H1 (cell line): ENCODE measurements around the gene CD247. TPM values are rescaled to one million over a fixed set of nuclear protein-coding genes. Genes with fewer than 3 reads are reported as not detected.

ENCODE experiments used
- CTCF ChIA-PET: fragments of 300-600 bp; sonication (Branson Sonifier 250); formaldehyde crosslinking; loops from one replicate; lab custom pipeline; 2021; ENCODE audit not compliant: partially characterized antibody; lab: Charles Lee
- POLR2A ChIA-PET: fragments of 300-600 bp; sonication (Branson Sonifier 250); formaldehyde crosslinking; loops from one replicate; lab custom pipeline; 2021; ENCODE audit warnings: inconsistent platforms; ENCODE audit not compliant: partially characterized antibody; lab: Charles Lee
- DNase-seq, 2 experiments: peaks; one replicate each; pipeline versions ENCODE4 v3.0.0 to v3.0.0-alpha.2; 2010 to 2022; ENCODE audit warnings: low spot score in 2 of 2, low read depth in 1 of 2, mixed read lengths in 1 of 2
- FAIRE-seq: peaks from 2 replicates; lab custom pipeline; 2011; peaks lifted over from hg19 to GRCh38; lab: Jason Lieb, UNC
- H2AFZ ChIP-seq: 2 replicates; pipeline ENCODE4 v1.8.1; 2012; ENCODE audit warnings: low read length, inconsistent platforms
- H2AK5ac ChIP-seq: 2 replicates; pipeline ENCODE4 v1.6.1; 2013; ENCODE audit warnings: low read depth, low read length
- H2BK120ac ChIP-seq: replicated peaks from 2 replicates; pipeline ENCODE3; 2013; ENCODE audit warnings: low read depth, low read length, inconsistent platforms
- H2BK12ac ChIP-seq: 2 replicates; pipeline ENCODE4 v1.6.1; 2013; ENCODE audit warnings: low read depth, low read length
- H2BK15ac ChIP-seq: 2 replicates; pipeline ENCODE4 v1.6.1; 2013; ENCODE audit warnings: low read length
- H2BK20ac ChIP-seq: 2 replicates; pipeline ENCODE4 v1.6.1; 2013; ENCODE audit warnings: low read length
- H2BK5ac ChIP-seq: 2 replicates; pipeline ENCODE4 v1.6.1; 2013; ENCODE audit warnings: low read depth, low read length
- H3K14ac ChIP-seq: 2 replicates; pipeline ENCODE4 v1.6.1; 2013; ENCODE audit warnings: inconsistent platforms; ENCODE audit not compliant: insufficient read length
- H3K18ac ChIP-seq: 2 replicates; pipeline ENCODE4 v1.6.1; 2013; ENCODE audit warnings: low read length; ENCODE audit errors: extremely low read depth
- H3K23ac ChIP-seq: 2 replicates; pipeline ENCODE4 v1.6.1; 2013; ENCODE audit warnings: inconsistent platforms; ENCODE audit not compliant: insufficient read length
- H3K23me2 ChIP-seq: 2 replicates; pipeline ENCODE4 v1.6.1; 2013; ENCODE audit warnings: low read depth, low read length
- H3K27ac ChIP-seq: 2 replicates; pipeline ENCODE4 v1.6.1; 2011; ENCODE audit warnings: low read depth, low read length, inconsistent platforms
- H3K27me3 ChIP-seq, 4 experiments: replicated peaks in 1 of 4; 1 replicate in 1 of 4; 2 replicates in 3 of 4; pipeline versions ENCODE4 v1.6.1 to v1.8.1; 2011 to 2013; ENCODE audit warnings: low read length in 3 of 4, mild to moderate bottlenecking in 3 of 4, inconsistent platforms in 2 of 4, mixed read lengths in 2 of 4, moderate library complexity in 1 of 4; ENCODE audit not compliant: control insufficient read depth in 3 of 4, insufficient read depth in 3 of 4; ENCODE audit errors: extremely low read depth in 1 of 4
- H3K36me3 ChIP-seq, 4 experiments: 2 replicates each; pipeline versions ENCODE4 v1.6.1 to v1.8.1; 2011 to 2013; ENCODE audit warnings: mild to moderate bottlenecking in 4 of 4, low read length in 3 of 4, moderate library complexity in 2 of 4, control low read depth in 1 of 4, inconsistent platforms in 1 of 4; ENCODE audit not compliant: insufficient read depth in 4 of 4, control insufficient read depth in 2 of 4
- H3K4ac ChIP-seq: replicated peaks from 2 replicates; pipeline ENCODE3; 2013; ENCODE audit warnings: low read length, low read depth, mixed read lengths, inconsistent platforms; ENCODE audit not compliant: insufficient read length
- H3K4me1 ChIP-seq, 4 experiments: replicated peaks in 1 of 4; 1 replicate in 1 of 4; 2 replicates in 3 of 4; pipeline versions ENCODE4 v1.6.1 to v1.8.1; 2011 to 2013; ENCODE audit warnings: low read length in 3 of 4, inconsistent platforms in 2 of 4, mixed read lengths in 1 of 4; ENCODE audit not compliant: insufficient read depth in 4 of 4, control insufficient read depth in 3 of 4
- H3K4me2 ChIP-seq, 2 experiments: 2 replicates each; pipeline versions ENCODE4 v1.6.1 to v1.8.1; 2011 to 2013; ENCODE audit warnings: low read depth in 2 of 2, low read length in 2 of 2, control low read depth in 1 of 2, inconsistent platforms in 1 of 2, mild to moderate bottlenecking in 1 of 2; ENCODE audit not compliant: insufficient read depth in 1 of 2
- H3K4me3 ChIP-seq, 4 experiments: fragments of 200-600, 300-600 bp in 1 of 4; sonication (generic), shearing (Covaris generic), sonication (Bioruptor Twin) in 1 of 4; 2 replicates each; pipeline versions ENCODE4 v1.5.1 to v1.8.1; 2011 to 2016; ENCODE audit warnings: low read length in 4 of 4, low read depth in 3 of 4, control low read depth in 2 of 4, inconsistent platforms in 2 of 4, mild to moderate bottlenecking in 2 of 4, mixed read lengths in 1 of 4, moderate library complexity in 1 of 4; ENCODE audit not compliant: insufficient read depth in 2 of 4; ENCODE audit errors: extremely low read depth in 1 of 4
- H3K56ac ChIP-seq: replicated peaks from 2 replicates; pipeline ENCODE3; 2013; ENCODE audit warnings: low read depth, mild to moderate bottlenecking, mixed read lengths, low read length, inconsistent platforms; ENCODE audit not compliant: insufficient read length
- H3K79me1 ChIP-seq: 2 replicates; pipeline ENCODE4 v1.6.1; 2013; ENCODE audit warnings: low read depth, low read length, control low read depth
- H3K79me2 ChIP-seq, 2 experiments: 2 replicates each; pipeline versions ENCODE4 v1.6.1 to v1.8.1; 2012 to 2013; ENCODE audit warnings: low read length in 2 of 2, mild to moderate bottlenecking in 2 of 2, inconsistent platforms in 1 of 2; ENCODE audit not compliant: insufficient read depth in 2 of 2, control insufficient read depth in 1 of 2
- H3K9ac ChIP-seq, 4 experiments: replicated peaks in 1 of 4; 1 replicate in 1 of 4; 2 replicates in 3 of 4; pipeline versions ENCODE4 v1.6.1 to v1.8.1; 2011 to 2013; ENCODE audit warnings: low read depth in 3 of 4, low read length in 3 of 4, control low read depth in 2 of 4, mild to moderate bottlenecking in 2 of 4, moderate library complexity in 2 of 4, inconsistent platforms in 1 of 4; ENCODE audit errors: extremely low read depth in 1 of 4
- H3K9me3 ChIP-seq, 2 experiments: 2 replicates each; pipeline versions ENCODE4 v1.6.1 to v1.8.1; 2012 to 2013; ENCODE audit warnings: mild to moderate bottlenecking in 2 of 2, moderate library complexity in 2 of 2, control low read depth in 1 of 2, inconsistent platforms in 1 of 2, low read depth in 1 of 2, low read length in 1 of 2, mixed read lengths in 1 of 2; ENCODE audit not compliant: insufficient read depth in 2 of 2
- H4K20me1 ChIP-seq, 2 experiments: replicated peaks in 1 of 2; 2 replicates each; pipeline versions ENCODE3 to v1.8.1; 2011 to 2013; ENCODE audit warnings: inconsistent platforms in 2 of 2, low read length in 2 of 2, mild to moderate bottlenecking in 1 of 2; ENCODE audit not compliant: insufficient read depth in 2 of 2, control insufficient read depth in 1 of 2
- H4K5ac ChIP-seq: 2 replicates; pipeline ENCODE4 v1.6.1; 2013; ENCODE audit warnings: low read length, low read depth, mixed read lengths, inconsistent platforms; ENCODE audit not compliant: insufficient read length
- H4K8ac ChIP-seq: 2 replicates; pipeline ENCODE4 v1.8.0; 2013; ENCODE audit warnings: mild to moderate bottlenecking, moderate library complexity, low read length, inconsistent platforms; ENCODE audit not compliant: insufficient read depth; ENCODE audit errors: extremely low read depth
- H4K91ac ChIP-seq: replicated peaks from 2 replicates; pipeline ENCODE3; 2013; ENCODE audit warnings: low read length, mixed read lengths, inconsistent platforms; ENCODE audit not compliant: insufficient read length
- ASH2L ChIP-seq: fragments of 200-600, 300-600 bp; sonication (generic); IDR thresholded peaks from one replicate; pipeline ENCODE4 v1.7.1; 2017; ENCODE audit warnings: low read length
- CTBP2 ChIP-seq: IDR thresholded peaks from 2 replicates; pipeline ENCODE4 v1.7.0; 2011; ENCODE audit warnings: borderline replicate concordance, mild to moderate bottlenecking, moderate library complexity, mixed read lengths, low read length; ENCODE audit not compliant: insufficient read depth, insufficient read length
- EZH2 ChIP-seq: fragments of 200-600 bp; sonication (generic); IDR thresholded peaks from 2 replicates; pipeline ENCODE4 v1.7.1; 2012; ENCODE audit warnings: low read depth, mild to moderate bottlenecking, moderate library complexity, low read length, inconsistent platforms; ENCODE audit not compliant: severe bottlenecking
- FOSL1 ChIP-seq: IDR thresholded peaks from 2 replicates; pipeline ENCODE4 v1.6.1; 2011; ENCODE audit warnings: mild to moderate bottlenecking, low read depth, low read length, moderate library complexity; ENCODE audit not compliant: insufficient read depth
- NANOG ChIP-seq: IDR thresholded peaks from 2 replicates; pipeline ENCODE4 v1.6.1; 2011; ENCODE audit warnings: low read length, low read depth, mild to moderate bottlenecking, inconsistent platforms; ENCODE audit not compliant: insufficient read depth, poor library complexity, severe bottlenecking
- NRF1 ChIP-seq: IDR thresholded peaks from 2 replicates; pipeline ENCODE4 v1.6.1; 2011; ENCODE audit warnings: mild to moderate bottlenecking, low read depth, low read length, improper control_type of control experiment
- POLR2A ChIP-seq, 2 experiments: IDR thresholded peaks; 1 replicate in 1 of 2; 2 replicates in 1 of 2; pipeline ENCODE4 v1.6.1; 2011; ENCODE audit warnings: low read depth in 2 of 2, low read length in 2 of 2, mild to moderate bottlenecking in 2 of 2; ENCODE audit errors: control extremely low read depth in 1 of 2
- SAP30 ChIP-seq: fragments of 300-600 bp; sonication (generic); IDR thresholded peaks from 2 replicates; pipeline ENCODE4 v1.7.1; 2012; ENCODE audit warnings: low read length, moderate library complexity, mild to moderate bottlenecking, inconsistent platforms; ENCODE audit not compliant: insufficient read depth, insufficient replicate concordance
- SUZ12 ChIP-seq: fragments of 200-600 bp; sonication (generic); IDR thresholded peaks from 2 replicates; pipeline ENCODE4 v1.6.1; 2012; ENCODE audit warnings: mild to moderate bottlenecking, inconsistent platforms, low read length, moderate library complexity, mixed read lengths
- TAF7 ChIP-seq: optimal IDR thresholded peaks from 2 replicates; pipeline ENCODE3; 2011; ENCODE audit warnings: low read depth, mild to moderate bottlenecking, inconsistent platforms, low read length, moderate library complexity, borderline replicate concordance
- TEAD4 ChIP-seq: IDR thresholded peaks from 2 replicates; pipeline ENCODE4 v1.6.1; 2012; ENCODE audit warnings: low read depth, low read length, inconsistent platforms, mixed read lengths
- YY1 ChIP-seq: IDR thresholded peaks from 2 replicates; pipeline ENCODE4 v1.6.1; 2011; ENCODE audit warnings: low read depth, mild to moderate bottlenecking, low read length
- WGBS, 2 experiments: shearing (Covaris generic) in 1 of 2; methylation state at CpG; one replicate each; pipeline versions ENCODE4 v1.1.6 to v1.1.7; 2013 to 2015; ENCODE audit warnings: low lambda C conversion rate in 2 of 2, mixed read lengths in 2 of 2, inconsistent platforms in 1 of 2, low coverage in 1 of 2, missing lambda C conversion rate in 1 of 2; ENCODE audit not compliant: insufficient replicate concordance in 2 of 2, insufficient coverage in 1 of 2, insufficient read length in 1 of 2; ENCODE audit errors: extremely low coverage in 1 of 2, missing lambda C conversion rate in 1 of 2; 5-methylcytosine and 5-hydroxymethylcytosine counted together
- polyA plus RNA-seq, 7 experiments: library from polyadenylated mRNA; depleted of rRNA in 3 of 7; stranded (reverse) in 5 of 7; unstranded in 2 of 7; fragments of >200 nt in 5 of 7; fragments of 200-250 nt in 2 of 7; gene quantifications; 1 replicate in 5 of 7; 2 replicates in 1 of 7; 4 replicates in 1 of 7; pipeline versions ENCODE4 v1.2.1 to v1.2.3, GENCODE V29; 2011 to 2013; ENCODE audit warnings: missing spikeins in 2 of 7, mixed read lengths in 2 of 7
- total RNA-seq: library from RNA; stranded (reverse); fragmentation: NEBNext Ultra II Directional; extraction: Animal tissue kit (Norgen Biotek cat#: 25700); gene quantifications from 2 replicates; pipeline ENCODE4 v1.2.1, GENCODE V29; 2021
- TF ChIP-seq, protein P1 (sequence below): IDR thresholded peaks from 2 replicates; pipeline ENCODE4 v1.6.1; 2012; ENCODE audit warnings: inconsistent platforms

Gene CD247
- total and polyA plus RNA-seq, 2 of the 8 experiments (the other 6 are each of a cell fraction or from before 2014, with no cell fraction given), result 2.0 to 2.2 TPM

DNA sequence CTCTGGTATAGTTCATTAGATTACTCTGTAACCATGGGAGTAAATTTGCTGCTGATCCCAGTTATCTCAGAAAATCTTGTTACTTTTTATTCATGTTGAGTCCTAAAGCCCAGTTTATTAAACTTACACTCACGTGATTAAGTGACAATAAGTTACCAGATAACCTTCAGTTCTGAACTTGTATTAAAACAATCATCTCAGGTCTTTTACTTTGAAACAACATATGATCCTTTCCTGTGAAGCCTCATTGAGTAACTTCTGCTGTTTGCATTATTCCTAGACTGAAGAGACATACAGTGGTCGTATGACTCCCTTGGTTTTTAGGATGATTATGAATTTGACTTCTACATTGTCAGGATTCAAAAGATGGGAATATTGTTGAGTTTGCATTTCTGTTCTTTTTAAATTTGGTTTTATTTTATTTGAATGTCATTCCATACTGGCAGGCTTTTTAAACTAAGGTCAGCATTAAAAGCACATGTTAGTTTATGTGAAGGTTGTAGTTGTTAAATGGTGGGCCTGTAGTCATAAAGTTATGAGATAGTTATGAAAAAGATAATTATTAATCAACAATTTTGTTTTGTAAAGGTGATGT lies 117.9 kb downstream of the CD247 start:
- Histone ChIP-seq H4K8ac (no peak overlapping the region), H3K23ac (no peak overlapping the region), H3K27me3 (no peaks in the 10 kb centered on the region), H3K79me1 (no peaks in the 10 kb centered on the region), H3K14ac (no peak overlapping the region), H2BK120ac (no peak overlapping the region), H2BK20ac (no peak overlapping the region), H3K36me3 (peaks cover 9 to 50% (median 17%) of the 10 kb centered on the region in 4 experiments; a peak in 7 of 8 replicates), H3K4ac (no peak overlapping the region), H3K4me3 (no peak overlapping the region), H3K79me2 (no peaks in the 10 kb centered on the region), H4K5ac (no peak overlapping the region), H4K91ac (no peak overlapping the region), H3K23me2 (no peaks in the 10 kb centered on the region), H3K56ac (no peak overlapping the region), H3K4me1 (no peaks in the 10 kb centered on the region), H2AFZ (no peak overlapping the region), H2AK5ac (no peak overlapping the region), H3K9me3 (no peaks in the 10 kb centered on the region), H3K18ac (no peak overlapping the region), H3K4me2 (no peak overlapping the region), H3K27ac (no peak overlapping the region), H3K9ac (no peak overlapping the region), H4K20me1 (peaks cover 1 to 3% of the 10 kb centered on the region in 2 experiments), H2BK15ac (no peak overlapping the region), H2BK5ac (no peak overlapping the region), H2BK12ac (no peak overlapping the region)
- POLR2A ChIA-PET, result no interaction called here
- CTCF ChIA-PET, result interaction anchor here (0.7 to 5.9 kb wide), 19 partner anchors 8 to 224 kb away, joined by 3 to 47 read pairs (median 5); no protein-coding TSS in a partner anchor
- no peak for FAIRE-seq
- DNase-seq, result no peak
- 92% methylated on average over 2 of the region's 2 CpGs; no CpG with 5 or more reads in 1 of the 2 experiments for WGBS, 2 experiments
- TF ChIP-seq YY1, result no peak
- TF ChIP-seq TAF7, result no peak
- no peak for TF ChIP-seq NRF1
- TF ChIP-seq FOSL1, result no peak
- no peak for TF ChIP-seq CTBP2
- no peak for TF ChIP-seq SAP30
- TF ChIP-seq TEAD4, result no peak
- no peak for TF ChIP-seq SUZ12
- no peak for TF ChIP-seq ASH2L
- TF ChIP-seq, protein P1, sequence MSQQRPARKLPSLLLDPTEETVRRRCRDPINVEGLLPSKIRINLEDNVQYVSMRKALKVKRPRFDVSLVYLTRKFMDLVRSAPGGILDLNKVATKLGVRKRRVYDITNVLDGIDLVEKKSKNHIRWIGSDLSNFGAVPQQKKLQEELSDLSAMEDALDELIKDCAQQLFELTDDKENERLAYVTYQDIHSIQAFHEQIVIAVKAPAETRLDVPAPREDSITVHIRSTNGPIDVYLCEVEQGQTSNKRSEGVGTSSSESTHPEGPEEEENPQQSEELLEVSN, result no peak
- no peak for TF ChIP-seq NANOG
- TF ChIP-seq POLR2A (IDR thresholded peaks at IDR 0.05; ENCODE audit: control extremely low read depth in 1 of 2, low read depth in 2 of 2, low read length in 2 of 2), result no peak
- TF ChIP-seq EZH2, result no peak
